ENCODE results near the gene COL28A1.

- TF ChIP-seq CTCF (conservative IDR thresholded peaks at IDR 0.05; ENCODE audit: low read length) (no peak), EZH2phosphoT487 (IDR thresholded peaks at IDR 0.05; ENCODE audit: borderline replicate concordance) (no peak)
These were observed 81.7 kb downstream of the COL28A1 start for GRCh38 chr7:7454000-7454399.
